Measurements from ENCODE around the gene ENPEP.

ENPEP gene

GRCh38 chr4:110587666-110588285, 111.8 kb downstream of the ENPEP start:
- Histone ChIP-seq H3K9me3 (replicated peaks; ENCODE audit: low read length) (no peaks in the 10 kb centered on the region), H3K4me1 (ENCODE audit: control insufficient read depth, insufficient read depth, low read length) (no peaks in the 10 kb centered on the region), H3K9ac (ENCODE audit: low read depth, low read length) (no peak overlapping the region), H3K4me2 (ENCODE audit: low read length) (no peak overlapping the region), H3K27me3 (ENCODE audit: control insufficient read depth, insufficient read depth, low read length) (no peaks in the 10 kb centered on the region), H3K4me3 (ENCODE audit: low read length) (no peak overlapping the region), H3K36me3 (ENCODE audit: insufficient read depth, low read length) (no peaks in the 10 kb centered on the region)

DNA sequence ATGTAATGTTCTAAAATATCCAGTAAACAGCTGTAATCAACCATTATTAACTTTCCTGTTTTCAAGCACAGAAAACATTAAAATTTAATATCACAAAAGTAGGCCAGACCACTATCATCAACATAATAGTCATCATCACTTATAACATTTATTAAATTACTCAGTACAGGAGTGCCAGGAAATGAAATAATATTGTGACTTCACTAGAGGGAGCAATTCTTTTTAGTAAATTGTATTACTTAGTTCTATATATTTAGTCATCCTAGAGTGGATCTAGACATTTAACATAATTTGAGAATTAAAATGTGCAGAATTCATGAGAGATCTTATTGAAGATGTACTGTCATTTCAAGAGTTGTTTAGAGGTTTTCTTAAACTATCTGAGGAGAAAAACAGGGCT, 113.3 kb downstream of the ENPEP start:
- Histone ChIP-seq H3K27me3 (ENCODE audit: control insufficient read depth, insufficient read depth, low read length) (no peaks in the 10 kb centered on the region), H3K36me3 (ENCODE audit: insufficient read depth, low read length) (no peaks in the 10 kb centered on the region), H3K9ac (ENCODE audit: low read depth, low read length) (no peak overlapping the region), H3K4me3 (ENCODE audit: low read length) (no peak overlapping the region), H3K4me2 (ENCODE audit: low read length) (no peak overlapping the region), H3K9me3 (replicated peaks; ENCODE audit: low read length) (no peaks in the 10 kb centered on the region), H3K4me1 (ENCODE audit: control insufficient read depth, insufficient read depth, low read length) (no peaks in the 10 kb centered on the region)

DNA sequence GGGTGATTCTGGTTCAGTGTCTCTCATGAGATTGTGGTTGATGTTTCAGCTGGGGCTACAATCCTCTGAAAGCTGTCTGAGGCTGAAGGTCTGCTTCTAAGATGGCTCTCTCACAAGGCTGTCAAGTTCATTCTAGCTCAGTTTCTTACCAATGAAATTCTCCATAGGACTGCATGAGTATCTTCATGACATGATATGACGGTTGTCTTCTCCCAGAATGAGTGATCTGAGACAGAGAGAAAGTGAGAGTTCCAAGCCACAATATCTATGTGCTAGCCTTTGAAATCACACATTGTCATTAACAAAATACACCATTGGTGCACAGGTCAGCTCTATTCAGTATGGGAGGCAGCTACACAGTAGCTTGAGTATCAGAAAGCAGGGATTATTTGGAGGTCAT, 119.6 kb downstream of the ENPEP start:
- H3K27me3 ChIP-seq (ENCODE audit: control insufficient read depth, insufficient read depth, low read length) = no peaks in the 10 kb centered on the region
- no peak overlapping the region for H3K4me2 ChIP-seq (ENCODE audit: low read length)
- peaks cover 4% of the 10 kb centered on the region for H3K9me3 ChIP-seq (replicated peaks; ENCODE audit: low read length)
- no peaks in the 10 kb centered on the region for H3K36me3 ChIP-seq (ENCODE audit: insufficient read depth, low read length)
- H3K9ac ChIP-seq (ENCODE audit: low read depth, low read length) = no peak overlapping the region
- no peak overlapping the region for H3K4me3 ChIP-seq (ENCODE audit: low read length)
- no peaks in the 10 kb centered on the region for H3K4me1 ChIP-seq (ENCODE audit: control insufficient read depth, insufficient read depth, low read length)

DNA sequence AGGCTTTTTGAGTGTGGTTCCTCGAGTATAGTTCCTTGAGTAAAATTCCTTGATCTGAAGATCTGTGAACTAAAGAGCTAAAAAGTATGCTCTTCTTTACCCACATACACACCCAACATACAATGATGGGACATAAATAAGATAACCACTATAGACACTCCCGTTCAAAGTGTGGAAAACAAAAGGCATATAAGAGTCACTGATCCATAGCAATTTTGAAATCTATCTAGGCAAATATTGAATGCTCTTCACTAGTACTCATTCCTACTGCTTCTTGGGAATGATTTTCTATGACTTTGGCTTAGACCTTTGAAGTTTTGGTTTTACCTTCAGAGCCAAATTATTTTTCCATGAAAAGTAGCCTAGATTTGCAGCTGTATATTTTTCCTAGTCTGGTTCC, 120.5 kb downstream of the ENPEP start:
- peaks cover 4% of the 10 kb centered on the region for H3K9me3 ChIP-seq (replicated peaks; ENCODE audit: low read length)
- H3K27me3 ChIP-seq (ENCODE audit: control insufficient read depth, insufficient read depth, low read length) = no peaks in the 10 kb centered on the region

GRCh38 chr4:110597582-110597981, 121.6 kb downstream of the ENPEP start:
- no peaks in the 10 kb centered on the region for H3K36me3 ChIP-seq (ENCODE audit: insufficient read depth, low read length)

More for the DNA sequence above, 120.5 kb downstream of the ENPEP start:
- Histone ChIP-seq H3K4me3 (ENCODE audit: low read length) (no peak overlapping the region), H3K4me1 (ENCODE audit: control insufficient read depth, insufficient read depth, low read length) (no peaks in the 10 kb centered on the region), H3K4me2 (ENCODE audit: low read length) (no peak overlapping the region), H3K9ac (ENCODE audit: low read depth, low read length) (no peak overlapping the region), H3K36me3 (ENCODE audit: insufficient read depth, low read length) (no peaks in the 10 kb centered on the region)

GRCh38 chr4:110602061-110602460, 126.1 kb downstream of the ENPEP start:
- no peaks in the 10 kb centered on the region for H3K9me3 ChIP-seq (replicated peaks; ENCODE audit: low read length)
- no peaks in the 10 kb centered on the region for H3K36me3 ChIP-seq (ENCODE audit: insufficient read depth, low read length)
- H3K4me2 ChIP-seq (ENCODE audit: low read length) = no peak overlapping the region
- no peak overlapping the region for H3K9ac ChIP-seq (ENCODE audit: low read depth, low read length)
- H3K27me3 ChIP-seq (ENCODE audit: control insufficient read depth, insufficient read depth, low read length) = no peaks in the 10 kb centered on the region
- no peak overlapping the region for H3K4me3 ChIP-seq (ENCODE audit: low read length)
- H3K4me1 ChIP-seq (ENCODE audit: control insufficient read depth, insufficient read depth, low read length) = no peaks in the 10 kb centered on the region

More at GRCh38 chr4:110597582-110597981, 121.6 kb downstream of the ENPEP start:
- Histone ChIP-seq H3K27me3 (ENCODE audit: control insufficient read depth, insufficient read depth, low read length) (no peaks in the 10 kb centered on the region), H3K4me3 (ENCODE audit: low read length) (no peak overlapping the region), H3K9me3 (replicated peaks; ENCODE audit: low read length) (peaks cover 4% of the 10 kb centered on the region), H3K9ac (ENCODE audit: low read depth, low read length) (no peak overlapping the region), H3K4me1 (ENCODE audit: control insufficient read depth, insufficient read depth, low read length) (no peaks in the 10 kb centered on the region), H3K4me2 (ENCODE audit: low read length) (no peak overlapping the region)

GRCh38 chr4:110605077-110605476, 129.1 kb downstream of the ENPEP start:
- no peak overlapping the region for H3K4me2 ChIP-seq (ENCODE audit: low read length)
- no peak overlapping the region for H3K9ac ChIP-seq (ENCODE audit: low read depth, low read length)
- no peaks in the 10 kb centered on the region for H3K9me3 ChIP-seq (replicated peaks; ENCODE audit: low read length)
- no peaks in the 10 kb centered on the region for H3K36me3 ChIP-seq (ENCODE audit: insufficient read depth, low read length)
- H3K27me3 ChIP-seq (ENCODE audit: control insufficient read depth, insufficient read depth, low read length) = no peaks in the 10 kb centered on the region
- H3K4me1 ChIP-seq (ENCODE audit: control insufficient read depth, insufficient read depth, low read length) = no peaks in the 10 kb centered on the region
- H3K4me3 ChIP-seq (ENCODE audit: low read length) = no peak overlapping the region

DNA sequence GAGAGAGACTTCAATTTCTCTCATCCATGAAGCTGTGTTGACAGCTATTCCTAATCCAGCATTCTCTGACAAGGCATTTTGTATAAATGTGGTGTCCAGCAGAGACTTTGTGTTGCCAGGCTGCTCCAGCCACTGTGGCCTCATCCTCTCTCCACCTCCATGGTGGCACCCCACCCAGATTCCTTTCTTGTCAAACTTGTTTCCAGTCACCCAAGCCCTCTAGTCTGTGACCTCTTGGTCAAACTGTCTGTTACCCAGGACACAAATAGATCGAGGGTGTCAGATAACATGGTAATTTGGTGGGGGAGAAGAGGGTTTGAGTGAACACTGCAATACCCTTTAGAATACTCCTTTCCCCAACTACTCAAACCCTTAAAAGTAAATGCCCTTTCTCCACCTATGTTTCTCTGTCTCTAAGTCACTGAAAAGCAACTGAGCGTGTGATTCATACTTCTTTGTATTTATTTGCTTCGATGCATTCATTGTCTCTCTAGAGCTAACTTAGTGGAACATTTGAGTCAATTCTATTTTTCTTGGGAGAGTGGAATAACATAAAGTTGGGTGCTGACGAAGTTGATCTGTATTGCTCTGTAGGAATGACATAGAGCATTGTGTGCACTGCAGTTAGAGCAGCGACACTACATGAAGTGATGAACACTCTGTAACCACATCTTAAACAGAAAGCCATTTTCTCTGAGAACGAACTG, 133.2 kb downstream of the ENPEP start:
- Histone ChIP-seq H3K36me3 (ENCODE audit: insufficient read depth, low read length) (no peaks in the 10 kb centered on the region), H3K9ac (ENCODE audit: low read depth, low read length) (no peak overlapping the region), H3K27me3 (ENCODE audit: control insufficient read depth, insufficient read depth, low read length) (no peaks in the 10 kb centered on the region), H3K9me3 (replicated peaks; ENCODE audit: low read length) (no peaks in the 10 kb centered on the region), H3K4me2 (ENCODE audit: low read length) (no peak overlapping the region), H3K4me1 (ENCODE audit: control insufficient read depth, insufficient read depth, low read length) (peaks cover 9% of the 10 kb centered on the region), H3K4me3 (ENCODE audit: low read length) (no peak overlapping the region)

- H3K9me3 ChIP-seq (replicated peaks; ENCODE audit: low read length) = no peaks in the 10 kb centered on the region
- no peak overlapping the region for H3K4me3 ChIP-seq (ENCODE audit: low read length)
- no peaks in the 10 kb centered on the region for H3K36me3 ChIP-seq (ENCODE audit: insufficient read depth, low read length)
- no peak overlapping the region for H3K9ac ChIP-seq (ENCODE audit: low read depth, low read length)
- no peak overlapping the region for H3K4me2 ChIP-seq (ENCODE audit: low read length)
- H3K27me3 ChIP-seq (ENCODE audit: control insufficient read depth, insufficient read depth, low read length) = no peaks in the 10 kb centered on the region
- peaks cover 9% of the 10 kb centered on the region for H3K4me1 ChIP-seq (ENCODE audit: control insufficient read depth, insufficient read depth, low read length)
Observed at GRCh38 chr4:110610620-110610939, 134.6 kb downstream of the ENPEP start.

GRCh38 chr4:110610940-110611831, 135.2 kb downstream of the ENPEP start:
- H3K9ac ChIP-seq (ENCODE audit: low read depth, low read length) = peak overlapping the region; percentile 30
- peak overlapping the region; percentile 84 for H3K4me2 ChIP-seq (ENCODE audit: low read length)
- H3K4me1 ChIP-seq (ENCODE audit: control insufficient read depth, insufficient read depth, low read length) = peaks cover 9% of the 10 kb centered on the region
- H3K36me3 ChIP-seq (ENCODE audit: insufficient read depth, low read length) = no peaks in the 10 kb centered on the region
- peak overlapping the region; percentile 61 for H3K4me3 ChIP-seq (ENCODE audit: low read length)
- no peaks in the 10 kb centered on the region for H3K27me3 ChIP-seq (ENCODE audit: control insufficient read depth, insufficient read depth, low read length)
- no peaks in the 10 kb centered on the region for H3K9me3 ChIP-seq (replicated peaks; ENCODE audit: low read length)

GRCh38 chr4:110611968-110612447, 136.1 kb downstream of the ENPEP start:
- peak overlapping the region; percentile 84 for H3K4me2 ChIP-seq (ENCODE audit: low read length)
- peaks cover 9% of the 10 kb centered on the region for H3K4me1 ChIP-seq (ENCODE audit: control insufficient read depth, insufficient read depth, low read length)
- H3K4me3 ChIP-seq (ENCODE audit: low read length) = peak overlapping the region; percentile 61
- H3K9me3 ChIP-seq (replicated peaks; ENCODE audit: low read length) = no peaks in the 10 kb centered on the region
- H3K36me3 ChIP-seq (ENCODE audit: insufficient read depth, low read length) = peaks cover under 1% of the 10 kb centered on the region
- H3K27me3 ChIP-seq (ENCODE audit: control insufficient read depth, insufficient read depth, low read length) = no peaks in the 10 kb centered on the region
- peak overlapping the region; percentile 30 for H3K9ac ChIP-seq (ENCODE audit: low read depth, low read length)
